C4-2B (cell line): Measurements from ENCODE around the gene CHN1.

Experiments used
- CTCF ChIP-seq: fragments of 450-650 bp; conservative IDR thresholded peaks from 2 replicates; pipeline ENCODE4 v1.5.1; 2017; ENCODE audit warnings: mild to moderate bottlenecking
- ZFX ChIP-seq: fragments of 450-650 bp; IDR thresholded peaks from 2 replicates; pipeline ENCODE4 v1.6.1; 2017

DNA sequence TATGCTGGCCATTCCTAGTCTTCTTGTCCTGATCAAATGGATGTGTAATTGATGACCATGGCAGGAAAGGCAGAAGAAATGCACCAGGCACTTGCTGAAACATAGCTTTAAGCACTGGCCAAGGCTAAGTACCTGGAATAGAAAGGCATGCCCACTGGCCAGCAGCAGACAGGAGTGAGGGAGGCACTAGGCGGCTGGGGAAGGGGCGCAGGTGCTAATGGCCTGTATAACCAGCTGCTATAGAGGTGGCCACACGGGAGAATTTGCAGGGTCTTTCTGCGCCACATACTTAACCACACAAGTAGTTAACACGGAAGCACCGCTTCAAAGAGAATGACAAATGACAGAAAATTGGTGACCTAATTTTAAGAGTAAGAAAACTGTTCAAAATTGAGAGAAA lies 174.6 kb downstream of the CHN1 start:
- TF ChIP-seq CTCF, result no peak
- no peak for TF ChIP-seq ZFX
